H1 (cell line): ENCODE results near the gene NPHP4. TPM values are rescaled to one million over a fixed set of nuclear protein-coding genes. Genes with fewer than 3 reads are reported as not detected.

ENCODE experiments used
- GABPA ChIP-seq: IDR thresholded peaks from 2 replicates; pipeline ENCODE4 v1.6.1; 2011; ENCODE audit warnings: mild to moderate bottlenecking, low read length, moderate library complexity, borderline replicate concordance; ENCODE audit not compliant: insufficient read depth
- KDM4A ChIP-seq: IDR thresholded peaks from one replicate; pipeline ENCODE4 v1.7.1; 2012; ENCODE audit warnings: low read depth, mild to moderate bottlenecking, moderate library complexity, low read length, inconsistent platforms; ENCODE audit not compliant: severe bottlenecking
- SIX5 ChIP-seq: IDR thresholded peaks from 2 replicates; pipeline ENCODE4 v1.6.1; 2011; ENCODE audit warnings: mild to moderate bottlenecking, low read depth, low read length
- TAF7 ChIP-seq: optimal IDR thresholded peaks from 2 replicates; pipeline ENCODE3; 2011; ENCODE audit warnings: low read depth, mild to moderate bottlenecking, inconsistent platforms, low read length, moderate library complexity, borderline replicate concordance
- polyA plus RNA-seq, 7 experiments: library from polyadenylated mRNA; depleted of rRNA in 3 of 7; stranded (reverse) in 5 of 7; unstranded in 2 of 7; fragments of >200 nt in 5 of 7; fragments of 200-250 nt in 2 of 7; gene quantifications; 1 replicate in 5 of 7; 2 replicates in 1 of 7; 4 replicates in 1 of 7; pipeline versions ENCODE4 v1.2.1 to v1.2.3, GENCODE V29; 2011 to 2013; ENCODE audit warnings: missing spikeins in 2 of 7, mixed read lengths in 2 of 7
- total RNA-seq: library from RNA; stranded (reverse); fragmentation: NEBNext Ultra II Directional; extraction: Animal tissue kit (Norgen Biotek cat#: 25700); gene quantifications from 2 replicates; pipeline ENCODE4 v1.2.1, GENCODE V29; 2021

NPHP4 gene
- total and polyA plus RNA-seq, 2 of the 8 experiments (the other 6 are each of a cell fraction or from before 2014, with no cell fraction given), result 5.8 to 14.0 TPM

- TF ChIP-seq KDM4A (no peak), TAF7 (no peak), SIX5 (no peak), GABPA (no peak)
These were observed 89.2 kb downstream of the NPHP4 start (continued) for GRCh38 chr1:5903031-5903430.
